ENCODE measurements around the gene RNGTT. TPM values are rescaled to one million over a fixed set of nuclear protein-coding genes. Genes with fewer than 3 reads are reported as not detected.

RNGTT gene
- polyA plus RNA-seq, 1 donor (not counting 4 experiments of a cell fraction or from before 2014, with no cell fraction given): 9.7 TPM

DNA sequence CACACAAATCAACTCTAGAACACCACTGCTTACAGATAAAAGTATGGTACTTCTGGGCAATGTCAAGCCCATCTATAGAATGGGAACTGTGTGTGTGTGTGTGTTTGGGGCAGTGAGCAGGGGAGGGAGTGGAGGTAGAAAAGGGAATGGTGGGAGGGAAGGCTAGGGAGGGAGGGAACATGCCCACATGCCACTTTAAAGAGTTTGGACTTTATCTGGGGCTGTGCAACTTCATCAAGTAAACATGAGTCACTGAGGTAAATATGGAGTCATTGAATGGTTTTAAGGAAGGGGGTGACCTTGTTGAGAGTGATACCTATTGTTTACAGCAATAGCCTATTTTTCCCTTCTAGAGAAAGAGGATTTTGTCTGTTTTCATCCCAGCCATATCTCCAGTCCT, 22.5 kb upstream of the RNGTT start:
- Histone ChIP-seq H3K36me3 (ENCODE audit: control insufficient read depth in 2 of 2, extremely low read depth in 1 of 2, insufficient read depth in 2 of 2, low read length in 2 of 2) (no peaks in the 10 kb centered on the region), H3K4me2 (ENCODE audit: control insufficient read depth, extremely low read depth, insufficient read depth, low read depth, low read length) (no peak overlapping the region), H3K4me1 (ENCODE audit: control insufficient read depth, extremely low read depth, insufficient read depth, low read length) (peaks cover 2% of the 10 kb centered on the region), H3K27ac (ENCODE audit: control insufficient read depth, insufficient read depth, low read length) (no peak overlapping the region), H4K20me1 (ENCODE audit: control insufficient read depth, extremely low read depth, insufficient read depth, low read length) (no peaks in the 10 kb centered on the region), H3K79me2 (ENCODE audit: control insufficient read depth, insufficient read depth, low read length) (no peaks in the 10 kb centered on the region), H2AFZ (ENCODE audit: control insufficient read depth, low read length) (no peak overlapping the region), H3K27me3 (ENCODE audit: control insufficient read depth, extremely low read depth, insufficient read depth, low read length) (no peaks in the 10 kb centered on the region), H3K9me1 (ENCODE audit: control insufficient read depth, extremely low read depth, insufficient read depth, low read length) (no peaks in the 10 kb centered on the region), H3K9me3 (ENCODE audit: control insufficient read depth, low read depth, low read length) (no peaks in the 10 kb centered on the region), H3K4me3 (ENCODE audit: control insufficient read depth in 2 of 3, extremely low read depth in 1 of 3, insufficient read depth in 2 of 3, low read depth in 1 of 3, low read length in 3 of 3) (no peak overlapping the region), H3K9ac (ENCODE audit: control insufficient read depth, extremely low read depth, insufficient read depth, low read length) (no peak overlapping the region)
- DNase-seq (ENCODE audit: low read depth, low spot score) (no peak), FAIRE-seq (no peak)
- TF ChIP-seq EZH2 (IDR thresholded peaks at IDR 0.05; ENCODE audit: low read length): no peak
- TF ChIP-seq, protein P1, sequence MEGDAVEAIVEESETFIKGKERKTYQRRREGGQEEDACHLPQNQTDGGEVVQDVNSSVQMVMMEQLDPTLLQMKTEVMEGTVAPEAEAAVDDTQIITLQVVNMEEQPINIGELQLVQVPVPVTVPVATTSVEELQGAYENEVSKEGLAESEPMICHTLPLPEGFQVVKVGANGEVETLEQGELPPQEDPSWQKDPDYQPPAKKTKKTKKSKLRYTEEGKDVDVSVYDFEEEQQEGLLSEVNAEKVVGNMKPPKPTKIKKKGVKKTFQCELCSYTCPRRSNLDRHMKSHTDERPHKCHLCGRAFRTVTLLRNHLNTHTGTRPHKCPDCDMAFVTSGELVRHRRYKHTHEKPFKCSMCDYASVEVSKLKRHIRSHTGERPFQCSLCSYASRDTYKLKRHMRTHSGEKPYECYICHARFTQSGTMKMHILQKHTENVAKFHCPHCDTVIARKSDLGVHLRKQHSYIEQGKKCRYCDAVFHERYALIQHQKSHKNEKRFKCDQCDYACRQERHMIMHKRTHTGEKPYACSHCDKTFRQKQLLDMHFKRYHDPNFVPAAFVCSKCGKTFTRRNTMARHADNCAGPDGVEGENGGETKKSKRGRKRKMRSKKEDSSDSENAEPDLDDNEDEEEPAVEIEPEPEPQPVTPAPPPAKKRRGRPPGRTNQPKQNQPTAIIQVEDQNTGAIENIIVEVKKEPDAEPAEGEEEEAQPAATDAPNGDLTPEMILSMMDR (optimal IDR thresholded peaks at IDR 0.05 in 1 of 3, IDR thresholded peaks at IDR 0.05 in 1 of 3, conservative IDR thresholded peaks at IDR 0.05 in 1 of 3; ENCODE audit: extremely low read depth in 1 of 3, insufficient read depth in 2 of 3, low read length in 3 of 3): no peak
- dilution Hi-C loops (cut with MboI; ENCODE audit: extremely low pct_ligation_motif_present, low sequenced_read_pairs): no loop called here

DNA sequence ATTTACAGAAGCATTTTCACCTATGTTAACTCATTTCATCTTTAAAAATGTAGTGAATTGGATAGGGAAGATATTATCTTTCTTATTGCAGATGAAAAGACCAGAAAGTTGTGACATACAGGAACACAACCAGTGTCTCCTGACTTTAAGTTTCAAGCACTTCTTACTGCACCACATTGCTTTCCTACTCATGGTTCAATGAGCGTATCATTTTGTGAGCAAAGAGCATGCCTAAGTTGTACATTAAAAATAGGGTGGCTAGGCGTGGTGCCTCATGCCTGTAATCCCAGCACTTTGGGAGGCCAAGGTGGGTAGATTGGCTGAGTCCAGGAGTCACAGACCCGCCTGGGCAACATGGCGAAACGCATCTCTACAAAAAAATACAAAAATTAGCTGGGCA, 21.2 kb upstream of the RNGTT start:
- Histone ChIP-seq H3K9me1 (ENCODE audit: control insufficient read depth, extremely low read depth, insufficient read depth, low read length) (no peaks in the 10 kb centered on the region), H3K4me3 (ENCODE audit: control insufficient read depth in 2 of 3, extremely low read depth in 1 of 3, insufficient read depth in 2 of 3, low read depth in 1 of 3, low read length in 3 of 3) (no peak overlapping the region), H3K27me3 (ENCODE audit: control insufficient read depth, extremely low read depth, insufficient read depth, low read length) (no peaks in the 10 kb centered on the region), H3K79me2 (ENCODE audit: control insufficient read depth, insufficient read depth, low read length) (no peaks in the 10 kb centered on the region), H3K9me3 (ENCODE audit: control insufficient read depth, low read depth, low read length) (no peaks in the 10 kb centered on the region), H2AFZ (ENCODE audit: control insufficient read depth, low read length) (no peak overlapping the region), H3K4me1 (ENCODE audit: control insufficient read depth, extremely low read depth, insufficient read depth, low read length) (peaks cover 2% of the 10 kb centered on the region), H3K4me2 (ENCODE audit: control insufficient read depth, extremely low read depth, insufficient read depth, low read depth, low read length) (no peak overlapping the region), H3K9ac (ENCODE audit: control insufficient read depth, extremely low read depth, insufficient read depth, low read length) (no peak overlapping the region), H3K27ac (ENCODE audit: control insufficient read depth, insufficient read depth, low read length) (no peak overlapping the region), H4K20me1 (ENCODE audit: control insufficient read depth, extremely low read depth, insufficient read depth, low read length) (no peaks in the 10 kb centered on the region), H3K36me3 (ENCODE audit: control insufficient read depth in 2 of 2, extremely low read depth in 1 of 2, insufficient read depth in 2 of 2, low read length in 2 of 2) (no peaks in the 10 kb centered on the region)
- no peak for FAIRE-seq
- TF ChIP-seq, protein P1 (optimal IDR thresholded peaks at IDR 0.05 in 1 of 3, IDR thresholded peaks at IDR 0.05 in 1 of 3, conservative IDR thresholded peaks at IDR 0.05 in 1 of 3; ENCODE audit: extremely low read depth in 1 of 3, insufficient read depth in 2 of 3, low read length in 3 of 3): no peak
- TF ChIP-seq EZH2 (IDR thresholded peaks at IDR 0.05; ENCODE audit: low read length): no peak
- no peak for DNase-seq (ENCODE audit: low read depth, low spot score)
- dilution Hi-C loops (cut with MboI; ENCODE audit: extremely low pct_ligation_motif_present, low sequenced_read_pairs): no loop called here
